Tibial artery (tissue), 4 donors: Measurements from ENCODE around the gene HES5.

Source experiments
- DNase-seq, 2 donors: peaks; one replicate each; pipeline ENCODE4 v3.0.0-alpha.2; 2019
- H3K27ac ChIP-seq, 2 donors: fragments of 200-600 bp; sonication (generic) in 1 of 2; 1 replicate in 1 of 2; 2 replicates in 1 of 2; pipeline ENCODE4 v1.5.1; 2018 to 2019; ENCODE audit warnings: mild to moderate bottlenecking in 1 of 2
- H3K27me3 ChIP-seq, 2 donors: fragments of 200-600 bp; sonication (generic) in 1 of 2; one replicate each; pipeline versions ENCODE4 v1.5.1 to v1.6.0; 2016 to 2019
- H3K36me3 ChIP-seq, 3 donors: fragments of 200-600 bp; sonication (generic) in 2 of 3; one replicate each; pipeline ENCODE4 v1.5.1; 2016 to 2019; ENCODE audit warnings: mild to moderate bottlenecking in 2 of 3
- H3K4me1 ChIP-seq, 4 donors: fragments of 200-600 bp; sonication (generic) in 2 of 4; 1 replicate in 3 of 4; 2 replicates in 1 of 4; pipeline ENCODE4 v1.5.1; 2016 to 2019
- H3K4me3 ChIP-seq, 2 donors: fragments of 200-600 bp; sonication (generic) in 1 of 2; 1 replicate in 1 of 2; 2 replicates in 1 of 2; pipeline ENCODE4 v1.5.1; 2018 to 2019; ENCODE audit warnings: mild to moderate bottlenecking in 2 of 2
- H3K9me3 ChIP-seq, 3 donors: fragments of 200-600 bp; sonication (generic) in 1 of 3; one replicate each; pipeline ENCODE4 v1.5.1; 2016 to 2019
- CTCF ChIP-seq, 2 experiments: fragments of 200-600 bp in 1 of 2; fragments of 450-650 bp in 1 of 2; IDR thresholded peaks; one replicate each; pipeline ENCODE4 v1.5.1; 2017 to 2019; ENCODE audit warnings: antibody characterized with exemption in 2 of 2, mild to moderate bottlenecking in 1 of 2, moderate library complexity in 1 of 2
- intact Hi-C: fragments of 100-400 bp; cut with DNase I; formaldehyde crosslinking; loops from one replicate; pipeline ENCODE4 v1.15.0; 2023; ENCODE audit warnings: low total_unique reads

Gene HES5

GRCh38 chr1:2561898-2562895 lies 32.1 kb upstream of the HES5 start:
- no peak for DNase-seq
- Histone ChIP-seq H3K27me3 (peaks cover 0 to 20% of the 10 kb centered on the region in 2 donors), H3K27ac (no peak overlapping the region), H3K4me1 (peaks cover 0 to 12% (median 7%) of the 10 kb centered on the region in 4 donors), H3K36me3 (peaks cover 0 to 58% (median 33%) of the 10 kb centered on the region in 3 donors), H3K4me3 (no peak overlapping the region), H3K9me3 (no peaks in the 10 kb centered on the region)
- intact Hi-C loops = no loop called here
- peak; percentile 7 to 15 for TF ChIP-seq CTCF (IDR thresholded peaks at IDR 0.05)

- Histone ChIP-seq H3K4me1 (peaks cover 0 to 19% (median 14%) of the 10 kb centered on the region in 4 donors), H3K4me3 (no peak overlapping the region), H3K9me3 (no peaks in the 10 kb centered on the region), H3K36me3 (peaks cover 0 to 58% (median 33%) of the 10 kb centered on the region in 3 donors), H3K27me3 (peaks cover 0 to 13% of the 10 kb centered on the region in 2 donors), H3K27ac (no peak overlapping the region)
- DNase-seq = no peak
- intact Hi-C loops = no loop called here
- no peak for TF ChIP-seq CTCF (IDR thresholded peaks at IDR 0.05)
These were observed 31.4 kb upstream of the HES5 start for GRCh38 chr1:2561446-2561845.

GRCh38 chr1:2560299-2561073 lies 30.4 kb upstream of the HES5 start:
- peaks cover 0 to 7% of the 10 kb centered on the region in 2 donors for H3K27me3 ChIP-seq
- no peak overlapping the region for H3K27ac ChIP-seq
- peaks cover 0 to 58% (median 33%) of the 10 kb centered on the region in 3 donors for H3K36me3 ChIP-seq
- TF ChIP-seq CTCF (IDR thresholded peaks at IDR 0.05) = no peak
- intact Hi-C loops = no loop called here
- no peak overlapping the region for H3K4me3 ChIP-seq
- no peak for DNase-seq
- no peaks in the 10 kb centered on the region for H3K9me3 ChIP-seq
- peaks cover 0 to 26% (median 17%) of the 10 kb centered on the region in 4 donors for H3K4me1 ChIP-seq

GRCh38 chr1:2559509-2560298 lies 29.6 kb upstream of the HES5 start:
- H3K36me3 ChIP-seq = peaks cover 0 to 58% (median 33%) of the 10 kb centered on the region in 3 donors
- intact Hi-C loops = loop anchor here (5.0 kb wide), 2 partner anchors 37 to 167 kb away; partner anchors contain the start of genes MORN1 and RER1
- H3K9me3 ChIP-seq = no peaks in the 10 kb centered on the region
- no peak overlapping the region for H3K4me3 ChIP-seq
- TF ChIP-seq CTCF (IDR thresholded peaks at IDR 0.05) = no peak
- peaks cover 0 to 2% of the 10 kb centered on the region in 2 donors for H3K27me3 ChIP-seq
- peaks cover 0 to 34% (median 22%) of the 10 kb centered on the region in 4 donors for H3K4me1 ChIP-seq
- H3K27ac ChIP-seq = no peak overlapping the region
- no peak for DNase-seq

GRCh38 chr1:2558861-2559260 lies 28.8 kb upstream of the HES5 start:
- no peak for TF ChIP-seq CTCF (IDR thresholded peaks at IDR 0.05)
- Histone ChIP-seq H3K9me3 (no peaks in the 10 kb centered on the region), H3K4me3 (no peak overlapping the region), H3K36me3 (peaks cover 0 to 58% (median 33%) of the 10 kb centered on the region in 3 donors), H3K27me3 (no peaks in the 10 kb centered on the region), H3K4me1 (peaks cover 0 to 35% (median 22%) of the 10 kb centered on the region in 4 donors), H3K27ac (no peak overlapping the region)
- DNase-seq = no peak
- intact Hi-C loops = loop anchor here (5.0 kb wide), 2 partner anchors 37 to 167 kb away; partner anchors contain the start of genes MORN1 and RER1
